Small intestine (tissue), 7 donors: ENCODE data around the gene GLDC. TPM values are rescaled to one million over a fixed set of nuclear protein-coding genes. Genes with fewer than 3 reads are reported as not detected.
A peak's percentile ranks its signal among the peaks of the same experiment; 100 is the strongest.

Experiments
- DNase-seq, 2 donors: peaks; one replicate each; pipeline versions ENCODE4 v3.0.0 to v3.0.0-alpha.2; 2013
- FAIRE-seq: peaks from 2 replicates; lab custom pipeline; 2012; peaks lifted over from hg19 to GRCh38; lab: Jason Lieb, UNC
- H3K27ac ChIP-seq, 3 donors: one replicate each; pipeline ENCODE4 v1.5.1; 2013; ENCODE audit warnings: low read length in 2 of 3, mild to moderate bottlenecking in 2 of 3, control low read depth in 1 of 3, inconsistent platforms in 1 of 3, low read depth in 1 of 3, moderate library complexity in 1 of 3
- H3K27me3 ChIP-seq, 3 donors: one replicate each; pipeline ENCODE4 v1.6.1; 2013; ENCODE audit warnings: low read length in 3 of 3, inconsistent platforms in 1 of 3; ENCODE audit not compliant: control insufficient read depth in 3 of 3, insufficient read depth in 3 of 3
- H3K36me3 ChIP-seq, 3 donors: one replicate each; pipeline ENCODE4 v1.6.1; 2013; ENCODE audit warnings: low read length in 3 of 3, inconsistent platforms in 1 of 3, low read depth in 1 of 3, mild to moderate bottlenecking in 1 of 3, moderate library complexity in 1 of 3; ENCODE audit not compliant: control insufficient read depth in 3 of 3, insufficient read depth in 2 of 3
- H3K4me1 ChIP-seq, 3 donors: one replicate each; pipeline ENCODE4 v1.6.1; 2013; ENCODE audit warnings: low read length in 2 of 3, inconsistent platforms in 1 of 3, low read depth in 1 of 3, mild to moderate bottlenecking in 1 of 3, moderate library complexity in 1 of 3; ENCODE audit not compliant: control insufficient read depth in 3 of 3, insufficient read depth in 2 of 3
- H3K4me3 ChIP-seq, 3 donors: one replicate each; pipeline ENCODE4 v1.5.1; 2013; ENCODE audit warnings: low read length in 3 of 3, control low read depth in 1 of 3, inconsistent platforms in 1 of 3, low read depth in 1 of 3, mild to moderate bottlenecking in 1 of 3, moderate library complexity in 1 of 3
- H3K9me3 ChIP-seq, 2 donors: one replicate each; pipeline ENCODE4 v1.6.1; 2013; ENCODE audit warnings: low read depth in 1 of 2, low read length in 1 of 2; ENCODE audit not compliant: control insufficient read depth in 2 of 2, insufficient read depth in 1 of 2
- whole genome bisulfite sequencing, 3 donors: extraction: QIAGEN DNeasy Blood & Tissue Kit; methylation state at CpG; one replicate each; pipeline ENCODE4 v1.1.7; 2013; 5-methylcytosine and 5-hydroxymethylcytosine counted together
- polyA plus RNA-seq, 4 donors: library from polyadenylated mRNA; stranded (reverse) in 3 of 4; unstranded in 1 of 4; fragments of 200-250 nt in 3 of 4; fragments of 120-200 nt in 1 of 4; gene quantifications; one replicate each; pipeline versions ENCODE4 v1.2.1 to v1.2.3, GENCODE V29; 2013
- donor health status: healthy with polysubstance abuse.
- donor health status: control.
- donor health status: control.
- donor health status: Bipolar disorder and iron deficiency.
- donor health status: healthy.

Gene GLDC
- polyA plus RNA-seq, 4 donors, result 0.63 to 8.4 (median 0.81) TPM; not detected in 1

GRCh38 chr9:6525326-6526045 is 120.0 kb downstream of the GLDC start:
- H3K4me1 ChIP-seq, result peaks cover 0 to 2% (median 0%) of the 10 kb centered on the region in 3 donors
- peaks cover 0 to 3% of the 10 kb centered on the region in 2 donors for H3K9me3 ChIP-seq
- no peak overlapping the region for H3K27ac ChIP-seq
- peaks cover 0 to 3% (median 0%) of the 10 kb centered on the region in 3 donors for H3K36me3 ChIP-seq
- 63 to 86% (median 77%) methylated on average over 2 of the region's 2 CpGs for WGBS, 3 donors
- H3K27me3 ChIP-seq, result no peaks in the 10 kb centered on the region
- DNase-seq (no peak), FAIRE-seq (no peak)
- no peak overlapping the region for H3K4me3 ChIP-seq

GRCh38 chr9:6522263-6522662 is 123.3 kb downstream of the GLDC start:
- 97 to 99% (median 97%) methylated on average over 4 of the region's 4 CpGs for WGBS, 3 donors
- H3K4me3 ChIP-seq, result no peak overlapping the region
- no peak for DNase-seq
- peaks cover 0 to 3% of the 10 kb centered on the region in 2 donors for H3K9me3 ChIP-seq
- FAIRE-seq, result no peak
- no peak overlapping the region for H3K27ac ChIP-seq
- no peaks in the 10 kb centered on the region for H3K27me3 ChIP-seq
- peaks cover 0 to 3% (median 0%) of the 10 kb centered on the region in 3 donors for H3K36me3 ChIP-seq
- no peaks in the 10 kb centered on the region for H3K4me1 ChIP-seq

GRCh38 chr9:6512085-6512657 is 133.4 kb downstream of the GLDC start:
- Histone ChIP-seq H3K4me1 (no peaks in the 10 kb centered on the region), H3K36me3 (peaks cover 0 to 7% (median 2%) of the 10 kb centered on the region in 3 donors), H3K27ac (no peak overlapping the region), H3K4me3 (no peak overlapping the region), H3K27me3 (no peaks in the 10 kb centered on the region), H3K9me3 (no peaks in the 10 kb centered on the region)
- WGBS, 3 donors, result 67 to 82% (median 81%) methylated on average over 3 of the region's 3 CpGs
- no peak for DNase-seq
- no peak for FAIRE-seq

GRCh38 chr9:6506571-6506970 is 139.0 kb downstream of the GLDC start:
- Histone ChIP-seq H3K27ac (no peak overlapping the region), H3K36me3 (peaks cover 2 to 18% (median 9%) of the 10 kb centered on the region in 3 donors), H3K4me1 (no peaks in the 10 kb centered on the region), H3K9me3 (no peaks in the 10 kb centered on the region), H3K4me3 (no peak overlapping the region), H3K27me3 (no peaks in the 10 kb centered on the region)
- WGBS, 3 donors, result 82 to 97% (median 91%) methylated on average over 2 of the region's 2 CpGs
- FAIRE-seq (no peak), DNase-seq (no peak)

- Histone ChIP-seq H3K4me3 (no peak overlapping the region), H3K4me1 (no peaks in the 10 kb centered on the region), H3K9me3 (no peaks in the 10 kb centered on the region), H3K27ac (no peak overlapping the region), H3K36me3 (peaks cover 6 to 21% (median 19%) of the 10 kb centered on the region in 3 donors), H3K27me3 (no peaks in the 10 kb centered on the region)
- FAIRE-seq (no peak), DNase-seq (no peak)
- WGBS, 3 donors, result 75 to 85% (median 77%) methylated on average over 3 of the region's 3 CpGs
Measured at GRCh38 chr9:6502399-6502798, 143.1 kb downstream of the GLDC start.

- Histone ChIP-seq H3K4me3 (no peak overlapping the region), H3K36me3 (peaks cover 6 to 22% (median 20%) of the 10 kb centered on the region in 3 donors), H3K9me3 (no peaks in the 10 kb centered on the region), H3K27me3 (no peaks in the 10 kb centered on the region), H3K4me1 (no peaks in the 10 kb centered on the region), H3K27ac (no peak overlapping the region)
- FAIRE-seq, result no peak
- 77 to 93% (median 86%) methylated on average over 2 of the region's 2 CpGs for WGBS, 3 donors
- DNase-seq, result no peak
Measured at GRCh38 chr9:6501526-6502210, 143.9 kb downstream of the GLDC start.

GRCh38 chr9:6498982-6499381 is 146.5 kb downstream of the GLDC start:
- no peak overlapping the region for H3K27ac ChIP-seq
- FAIRE-seq, result no peak
- H3K27me3 ChIP-seq, result no peaks in the 10 kb centered on the region
- H3K4me1 ChIP-seq, result no peaks in the 10 kb centered on the region
- H3K9me3 ChIP-seq, result no peaks in the 10 kb centered on the region
- WGBS, 3 donors, result 93 to 95% (median 95%) methylated on average over 1 of the region's 1 CpG
- DNase-seq, result no peak
- H3K36me3 ChIP-seq, result peaks cover 6 to 15% (median 12%) of the 10 kb centered on the region in 3 donors
- H3K4me3 ChIP-seq, result no peak overlapping the region

GRCh38 chr9:6495466-6495865 is 150.1 kb downstream of the GLDC start:
- H3K36me3 ChIP-seq, result peaks cover 4 to 15% (median 14%) of the 10 kb centered on the region in 3 donors
- no peak for FAIRE-seq

More at GRCh38 chr9:6495466-6495865, 150.1 kb downstream of the GLDC start:
- DNase-seq, result peak; percentile 6 to 51
- Histone ChIP-seq H3K4me3 (no peak overlapping the region), H3K27ac (no peak overlapping the region), H3K4me1 (no peaks in the 10 kb centered on the region), H3K9me3 (no peaks in the 10 kb centered on the region), H3K27me3 (no peaks in the 10 kb centered on the region)
- 96 to 100% (median 97%) methylated on average over 1 of the region's 1 CpG for WGBS, 3 donors
